ENCODE measurements around the gene MYZAP. TPM values are rescaled to one million over a fixed set of nuclear protein-coding genes. Genes with fewer than 3 reads are reported as not detected.

MYZAP gene
- total and polyA plus RNA-seq, 2 of the 4 experiments (the other 2 are of a cell fraction): not detected

DNA sequence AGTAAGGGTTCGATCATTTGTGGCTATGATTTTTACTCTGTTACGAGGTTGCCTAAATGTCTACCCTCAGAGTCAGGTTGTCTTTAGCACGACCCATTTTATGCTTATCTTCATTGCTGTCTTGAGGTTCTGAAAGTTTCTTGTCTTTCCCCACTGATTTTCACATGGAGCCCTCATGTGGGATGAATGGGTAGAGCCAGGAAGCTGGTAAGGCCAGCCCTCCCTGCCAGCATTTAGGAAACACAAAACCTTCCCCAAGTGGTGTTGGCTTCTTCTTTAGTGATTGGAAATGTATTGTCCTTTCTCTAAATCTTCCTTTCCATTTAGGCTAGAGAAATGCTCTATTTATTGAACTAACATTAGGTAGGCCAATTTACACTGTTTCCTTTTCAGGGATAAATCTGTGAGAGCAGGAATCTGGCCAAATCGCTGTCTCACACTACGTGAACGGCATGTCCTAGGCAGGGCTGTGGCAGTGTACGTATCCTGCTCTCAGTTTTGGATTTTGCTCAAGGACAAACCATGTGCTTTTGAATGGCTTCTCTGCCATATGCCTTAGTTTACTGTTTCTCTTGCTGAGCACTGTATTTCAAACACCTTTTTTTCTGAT is 43.7 kb downstream of the MYZAP start:
- Histone ChIP-seq H3K56ac (ENCODE audit: extremely low read depth, insufficient read depth, low read length) (no peak overlapping the region), H3K4me2 (ENCODE audit: low read depth, low read length) (no peak overlapping the region), H3K9me3 (ENCODE audit: control insufficient read depth, insufficient read depth, low read length) (no peaks in the 10 kb centered on the region), H2AK5ac (ENCODE audit: low read depth, low read length) (no peak overlapping the region), H2BK5ac (ENCODE audit: low read depth, low read length, poor library complexity, severe bottlenecking) (no peak overlapping the region), H3K36me3 (ENCODE audit: control insufficient read depth, insufficient read depth, low read length) (no peaks in the 10 kb centered on the region), H2AK9ac (replicated peaks; ENCODE audit: low read depth, low read length, poor library complexity) (no peak overlapping the region), H3K23ac (ENCODE audit: low read depth, low read length) (no peak overlapping the region), H2BK120ac (ENCODE audit: low read depth, low read length) (no peak overlapping the region), H4K91ac (ENCODE audit: insufficient read depth, low read depth, low read length) (no peak overlapping the region), H3K27me3 (ENCODE audit: control insufficient read depth, insufficient read depth, low read length) (peaks cover 7% of the 10 kb centered on the region), H4K20me1 (ENCODE audit: insufficient read depth, low read length) (no peaks in the 10 kb centered on the region), H2AFZ (replicated peaks; ENCODE audit: low read length, poor library complexity) (no peak overlapping the region), H2BK15ac (ENCODE audit: low read depth, low read length) (no peak overlapping the region), H3K18ac (ENCODE audit: low read depth, low read length) (no peak overlapping the region), H3K79me1 (ENCODE audit: low read depth in 1 of 2, low read length in 2 of 2) (no peaks in the 10 kb centered on the region), H2BK20ac (ENCODE audit: low read depth, low read length) (no peak overlapping the region), H4K8ac (ENCODE audit: low read depth in 2 of 2, low read length in 2 of 2) (no peak overlapping the region), H3K4me3 (ENCODE audit: insufficient read depth, low read depth, low read length) (no peak overlapping the region), H3K14ac (replicated peaks; ENCODE audit: low read depth, low read length) (no peak overlapping the region), H4K5ac (ENCODE audit: low read depth, low read length) (no peak overlapping the region), H3K4me1 (ENCODE audit: control insufficient read depth, insufficient read depth, low read length) (no peaks in the 10 kb centered on the region), H3K4ac (ENCODE audit: low read depth, low read length) (no peak overlapping the region), H3K9ac (ENCODE audit: low read depth, low read length) (no peak overlapping the region), H3K27ac (ENCODE audit: insufficient read depth, low read length) (no peak overlapping the region), H3K9me1 (ENCODE audit: insufficient read depth, low read length) (no peaks in the 10 kb centered on the region)
- intact Hi-C loops (cut with micrococcal nuclease) (no loop called here), in situ Hi-C loops (cut with MboI; ENCODE audit: low sequenced_read_pairs) (no loop called here), dilution Hi-C loops (cut with HindIII; ENCODE audit: low sequenced_read_pairs, unreplicated experiment) (no loop called here)
- ATAC-seq (ENCODE audit: low read depth) (no peak), DNase-seq (no peak)
- ChIA-PET POLR2A (ENCODE audit: unreplicated experiment) (no interaction called here), CTCF (no interaction called here)
- WGBS, 2 experiments (ENCODE audit: extremely low coverage in 2 of 2, insufficient read length in 1 of 2): no CpG with 5 or more reads among the region's 7 CpGs
- TF ChIP-seq, protein P1, sequence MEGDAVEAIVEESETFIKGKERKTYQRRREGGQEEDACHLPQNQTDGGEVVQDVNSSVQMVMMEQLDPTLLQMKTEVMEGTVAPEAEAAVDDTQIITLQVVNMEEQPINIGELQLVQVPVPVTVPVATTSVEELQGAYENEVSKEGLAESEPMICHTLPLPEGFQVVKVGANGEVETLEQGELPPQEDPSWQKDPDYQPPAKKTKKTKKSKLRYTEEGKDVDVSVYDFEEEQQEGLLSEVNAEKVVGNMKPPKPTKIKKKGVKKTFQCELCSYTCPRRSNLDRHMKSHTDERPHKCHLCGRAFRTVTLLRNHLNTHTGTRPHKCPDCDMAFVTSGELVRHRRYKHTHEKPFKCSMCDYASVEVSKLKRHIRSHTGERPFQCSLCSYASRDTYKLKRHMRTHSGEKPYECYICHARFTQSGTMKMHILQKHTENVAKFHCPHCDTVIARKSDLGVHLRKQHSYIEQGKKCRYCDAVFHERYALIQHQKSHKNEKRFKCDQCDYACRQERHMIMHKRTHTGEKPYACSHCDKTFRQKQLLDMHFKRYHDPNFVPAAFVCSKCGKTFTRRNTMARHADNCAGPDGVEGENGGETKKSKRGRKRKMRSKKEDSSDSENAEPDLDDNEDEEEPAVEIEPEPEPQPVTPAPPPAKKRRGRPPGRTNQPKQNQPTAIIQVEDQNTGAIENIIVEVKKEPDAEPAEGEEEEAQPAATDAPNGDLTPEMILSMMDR (conservative IDR thresholded peaks at IDR 0.05; ENCODE audit: low read depth, low read length): no peak
- TF ChIP-seq MXI1 (IDR thresholded peaks at IDR 0.05; ENCODE audit: borderline replicate concordance, low read depth, low read length) (no peak), CHD1 (IDR thresholded peaks at IDR 0.05; ENCODE audit: low read depth, low read length) (no peak), RAD21 (IDR thresholded peaks at IDR 0.05; ENCODE audit: low read length) (no peak), MAZ (IDR thresholded peaks at IDR 0.05; ENCODE audit: borderline replicate concordance, low read depth, low read length) (no peak), RFX5 (IDR thresholded peaks at IDR 0.05; ENCODE audit: low read depth, low read length) (no peak), POLR2A (IDR thresholded peaks at IDR 0.05; ENCODE audit: low read depth, low read length) (no peak), FOS (IDR thresholded peaks at IDR 0.05; ENCODE audit: low read depth, low read length) (no peak), ELK1 (IDR thresholded peaks at IDR 0.05; ENCODE audit: borderline replicate concordance, low read depth, low read length) (no peak), NFE2L2 (IDR thresholded peaks at IDR 0.05; ENCODE audit: low read depth, low read length) (no peak), SMC3 (IDR thresholded peaks at IDR 0.05; ENCODE audit: low read depth, low read length) (no peak), MAFK (IDR thresholded peaks at IDR 0.05; ENCODE audit: low read depth, low read length) (no peak)
- TF ChIP-seq, protein P2, sequence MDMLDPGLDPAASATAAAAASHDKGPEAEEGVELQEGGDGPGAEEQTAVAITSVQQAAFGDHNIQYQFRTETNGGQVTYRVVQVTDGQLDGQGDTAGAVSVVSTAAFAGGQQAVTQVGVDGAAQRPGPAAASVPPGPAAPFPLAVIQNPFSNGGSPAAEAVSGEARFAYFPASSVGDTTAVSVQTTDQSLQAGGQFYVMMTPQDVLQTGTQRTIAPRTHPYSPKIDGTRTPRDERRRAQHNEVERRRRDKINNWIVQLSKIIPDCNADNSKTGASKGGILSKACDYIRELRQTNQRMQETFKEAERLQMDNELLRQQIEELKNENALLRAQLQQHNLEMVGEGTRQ (IDR thresholded peaks at IDR 0.05; ENCODE audit: low read depth, low read length): no peak
- no TSS peak for BruUV-seq (replicated peaks)
